ENCODE results near the gene INCENP. TPM values are rescaled to one million over a fixed set of nuclear protein-coding genes. Genes with fewer than 3 reads are reported as not detected.
"Not testable (repeated sequence)": the region's sequence is repeated elsewhere in the genome, so short reads cannot be mapped to it uniquely, and the experiment has no call there.

Gene INCENP
- total RNA-seq, 1 donor from 2014 or later, result 22.8 TPM

- no peak for DNase-seq (ENCODE audit: low spot score)
Measured at GRCh38 chr11:62169448-62169847, 45.6 kb downstream of the INCENP start.

GRCh38 chr11:62169935-62170334 lies 46.1 kb downstream of the INCENP start:
- no peak for DNase-seq (ENCODE audit: low spot score)

GRCh38 chr11:62171261-62171723 lies 47.5 kb downstream of the INCENP start:
- DNase-seq (ENCODE audit: low spot score), result peak; percentile 89

GRCh38 chr11:62172294-62172693 lies 48.5 kb downstream of the INCENP start:
- DNase-seq (ENCODE audit: low spot score), result no peak

GRCh38 chr11:62176766-62177165 lies 53.0 kb downstream of the INCENP start:
- DNase-seq (ENCODE audit: low spot score), result no peak

- DNase-seq (ENCODE audit: low spot score), result no peak
Measured at GRCh38 chr11:62179995-62180394, 56.2 kb downstream of the INCENP start.

- DNase-seq (ENCODE audit: low spot score), result no peak
Measured at GRCh38 chr11:62181097-62181496, 57.3 kb downstream of the INCENP start.

- DNase-seq (ENCODE audit: low spot score), result no peak
Measured at GRCh38 chr11:62182147-62182891, 58.5 kb downstream of the INCENP start.

- DNase-seq (ENCODE audit: low spot score), result no peak
Measured at GRCh38 chr11:62186195-62186594, 62.4 kb downstream of the INCENP start.

GRCh38 chr11:62190011-62190410 lies 66.2 kb downstream of the INCENP start, which contains the start of gene SCGB1D1:
Gene SCGB1D1 (plus strand): TSS chr11:62190216. CDS start chr11:62190285, 69 bp downstream.
- DNase-seq (ENCODE audit: low spot score), result no peak

- no peak for DNase-seq (ENCODE audit: low spot score)
Measured at GRCh38 chr11:62193952-62194351, 70.1 kb downstream of the INCENP start.

- DNase-seq (ENCODE audit: low spot score), result not testable (repeated sequence)
Measured at GRCh38 chr11:62195010-62195409, 71.2 kb downstream of the INCENP start.

- no peak for DNase-seq (ENCODE audit: low spot score)
Measured at GRCh38 chr11:62195945-62196344, 72.1 kb downstream of the INCENP start.

GRCh38 chr11:62197400-62197799 lies 73.6 kb downstream of the INCENP start:
- not testable (repeated sequence) for DNase-seq (ENCODE audit: low spot score)

GRCh38 chr11:62201376-62201775 lies 77.6 kb downstream of the INCENP start:
- no peak for DNase-seq (ENCODE audit: low spot score)

Other genes starting within 250 kb of the INCENP start
- 22.6 TPM for gene FADS3, start 232.5 kb upstream of the INCENP start, total RNA-seq
- 12.1 TPM for gene RAB3IL1, start 206.4 kb upstream of the INCENP start, total RNA-seq
- 2.8 TPM for gene BEST1, start 173.7 kb upstream of the INCENP start, total RNA-seq
- gene FTH1, start 156.4 kb upstream of the INCENP start, total RNA-seq, result 2,359 TPM
- gene SCGB1D1, start 66.2 kb downstream of the INCENP start, total RNA-seq, result not detected
- gene SCGB2A1, start 84.7 kb downstream of the INCENP start, total RNA-seq, result 29.1 TPM
- gene SCGB1D2, start 118.2 kb downstream of the INCENP start, total RNA-seq, result not detected
- not detected for gene SCGB2A2, start 146.1 kb downstream of the INCENP start, total RNA-seq
- gene SCGB1D4, start 175.1 kb downstream of the INCENP start, total RNA-seq, result not detected
- gene ASRGL1, start 213.4 kb downstream of the INCENP start, total RNA-seq, result 110 TPM